ENCODE results near the gene BCR. TPM values are rescaled to one million over a fixed set of nuclear protein-coding genes. Genes with fewer than 3 reads are reported as not detected.

BCR gene
- total and polyA plus RNA-seq, 2 of the 8 experiments (the other 6 are each of a cell fraction or from before 2014, with no cell fraction given), result 66.7 to 130 TPM

GRCh38 chr22:23177197-23177596 lies 3.1 kb upstream of the BCR start (continued):
- TF ChIP-seq CHD7 (IDR thresholded peaks at IDR 0.05; ENCODE audit: insufficient replicate concordance, low read length) (no peak), GTF2F1 (IDR thresholded peaks at IDR 0.05; ENCODE audit: borderline replicate concordance, low read depth, low read length) (no peak), JUN (IDR thresholded peaks at IDR 0.05; ENCODE audit: low read depth, low read length) (no peak), KDM5A (IDR thresholded peaks at IDR 0.05; ENCODE audit: low read length) (no peak), POLR2AphosphoS5 (IDR thresholded peaks at IDR 0.05; ENCODE audit: low read depth, low read length) (no peak), ATF2 (IDR thresholded peaks at IDR 0.05; ENCODE audit: low read length) (no peak)

All from H1 (cell line).